IgD-negative memory B cell (primary cell): ENCODE data around the gene LNX1. TPM values are rescaled to one million over a fixed set of nuclear protein-coding genes. Genes with fewer than 3 reads are reported as not detected.

Experiments used
- H3K27ac Mint-ChIP-seq, 3 donors: one replicate each; pipeline ENCODE4 v1.8.0; 2020 to 2022; ENCODE audit warnings: mild to moderate bottlenecking in 3 of 3, mixed read lengths in 3 of 3, moderate library complexity in 1 of 3
- H3K27me3 Mint-ChIP-seq: one replicate; pipeline ENCODE4 v1.8.0; 2021; ENCODE audit warnings: mixed read lengths
- H3K36me3 Mint-ChIP-seq: one replicate; pipeline ENCODE4 v1.8.0; 2020; ENCODE audit warnings: mild to moderate bottlenecking, mixed read lengths
- H3K4me1 Mint-ChIP-seq, 3 donors: one replicate each; pipeline ENCODE4 v1.8.0; 2020 to 2022; ENCODE audit warnings: mixed read lengths in 3 of 3, mild to moderate bottlenecking in 1 of 3
- H3K4me3 Mint-ChIP-seq, 4 donors: one replicate each; pipeline ENCODE4 v1.8.0; 2020 to 2022; ENCODE audit warnings: mild to moderate bottlenecking in 4 of 4, mixed read lengths in 4 of 4, moderate library complexity in 3 of 4
- H3K9me3 Mint-ChIP-seq, 3 donors: one replicate each; pipeline ENCODE4 v1.8.0; 2020 to 2021; ENCODE audit warnings: mixed read lengths in 3 of 3, mild to moderate bottlenecking in 1 of 3
- polyA plus RNA-seq: library from polyadenylated mRNA; unstranded; fragments of 300-500 nt; fragmentation: Illumina TruSeq; gene quantifications from one replicate; pipeline ENCODE4 v1.2.3, GENCODE V29; 2021

LNX1 gene
- polyA plus RNA-seq: 0.53 TPM

DNA sequence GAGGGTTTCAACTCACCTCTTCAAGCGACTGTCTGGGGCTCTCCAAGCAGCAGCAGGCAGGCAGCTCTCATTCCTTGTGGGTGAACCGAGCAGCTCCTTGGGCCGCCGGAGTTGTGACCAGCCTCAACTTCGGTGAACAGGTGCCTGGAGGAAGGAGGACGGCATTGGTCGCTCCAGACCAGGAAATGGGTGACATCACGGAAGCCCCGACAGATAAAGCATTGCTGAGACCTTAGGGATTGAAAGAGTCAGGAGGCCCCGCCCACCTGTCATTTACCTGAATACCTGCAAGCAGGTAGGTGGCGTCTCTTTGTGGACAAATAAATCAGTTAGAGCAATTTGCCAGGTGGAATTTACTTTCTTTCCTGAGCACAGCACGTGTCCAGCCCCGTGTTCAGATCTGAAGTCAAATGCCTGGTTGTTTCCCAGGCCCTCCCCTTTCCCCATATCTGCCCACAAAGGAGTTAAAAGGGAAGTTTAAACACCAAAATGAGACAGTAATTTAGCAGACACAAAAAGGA is at the start of gene LNX1:
Gene LNX1, minus strand, starts transcription at position 115 of the 521 bp plus-strand sequence. CDS start 17,484 bp downstream, outside the sequence.
- peak within 1 kb of the TSS in 2 of 4 donors; percentile 20 to 70 for H3K4me3 Mint-ChIP-seq
- H3K36me3 Mint-ChIP-seq: peaks cover 2% of the 10 kb centered on the region
- no peak within 1 kb of the TSS for H3K27ac Mint-ChIP-seq
- peaks cover 30% of the 10 kb centered on the region for H3K27me3 Mint-ChIP-seq
- peaks cover 1 to 11% (median 6%) of the 10 kb centered on the region in 3 donors for H3K4me1 Mint-ChIP-seq
- peaks cover 0 to 2% (median 0%) of the 10 kb centered on the region in 3 donors for H3K9me3 Mint-ChIP-seq

DNA sequence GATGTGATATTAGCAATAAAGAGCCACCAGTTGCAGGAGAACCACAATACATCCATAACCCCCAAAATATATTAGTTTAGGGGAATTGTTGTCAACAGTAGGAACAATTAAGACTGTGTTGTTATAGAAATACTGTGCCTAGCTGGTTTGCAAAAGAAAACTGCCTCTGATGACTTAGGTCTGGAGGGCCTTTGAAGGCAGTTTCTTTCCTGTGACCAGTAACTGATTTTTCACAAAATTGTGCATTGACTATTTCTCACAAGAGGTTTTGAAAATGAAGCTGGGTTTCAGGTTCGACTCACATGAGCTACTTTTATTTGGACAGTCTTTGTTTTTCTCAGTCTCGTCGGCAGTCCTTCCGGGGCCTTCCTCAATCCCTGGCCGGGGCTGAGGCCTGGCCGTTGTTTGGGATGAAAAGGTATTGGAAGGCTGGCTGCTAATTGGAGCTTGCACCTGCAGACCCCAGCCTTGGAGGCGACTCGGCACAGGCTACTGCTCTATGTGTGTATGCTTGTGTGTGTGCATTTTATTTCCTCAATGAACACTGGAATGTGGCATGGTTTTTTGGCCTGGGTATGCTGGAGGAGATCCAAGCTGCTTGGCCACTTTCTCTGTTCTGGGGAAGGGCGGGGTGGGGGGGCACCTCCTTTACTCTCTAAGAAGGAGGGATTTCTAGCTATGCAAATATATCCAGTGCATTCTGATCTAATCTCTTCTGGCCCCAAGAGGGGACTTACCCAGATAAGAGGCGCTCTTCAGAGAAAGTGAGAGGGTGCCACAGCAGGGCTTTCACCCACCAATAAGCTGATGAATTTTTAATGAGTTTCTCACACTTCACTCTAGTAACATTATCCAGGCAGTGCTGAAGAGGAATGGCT is 49.5 kb upstream of the LNX1 start:
- Mint-ChIP-seq H3K27me3 (peaks cover 13% of the 10 kb centered on the region), H3K4me3 (no peak overlapping the region), H3K9me3 (peaks cover 0 to 2% (median 0%) of the 10 kb centered on the region in 3 donors), H3K27ac (no peak overlapping the region), H3K4me1 (peaks cover 0 to 2% (median 0%) of the 10 kb centered on the region in 3 donors), H3K36me3 (peaks cover 2% of the 10 kb centered on the region)

DNA sequence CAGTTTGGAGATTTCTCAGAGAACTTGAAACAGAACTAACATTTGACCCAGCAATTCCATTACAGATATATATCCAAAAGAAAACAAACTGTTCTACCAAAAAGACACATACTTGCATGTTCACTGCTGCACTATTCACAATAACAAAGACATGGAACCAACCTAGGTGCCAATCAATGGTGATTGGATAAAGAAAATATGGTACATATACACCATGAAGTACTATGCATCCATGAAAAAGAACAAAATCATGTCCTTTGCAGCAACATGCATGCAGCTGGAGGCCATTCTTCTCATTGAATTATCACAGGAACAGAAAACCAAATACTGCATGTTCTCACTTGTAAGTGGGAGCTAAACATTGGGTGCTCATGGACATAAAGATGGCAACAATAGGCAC is 47.6 kb upstream of the LNX1 start:
- H3K36me3 Mint-ChIP-seq: peaks cover 2% of the 10 kb centered on the region
- H3K9me3 Mint-ChIP-seq: no peaks in the 10 kb centered on the region
- H3K4me1 Mint-ChIP-seq: peaks cover 0 to 2% (median 0%) of the 10 kb centered on the region in 3 donors
- H3K4me3 Mint-ChIP-seq: no peak overlapping the region
- H3K27me3 Mint-ChIP-seq: peaks cover 15% of the 10 kb centered on the region
- H3K27ac Mint-ChIP-seq: no peak overlapping the region

DNA sequence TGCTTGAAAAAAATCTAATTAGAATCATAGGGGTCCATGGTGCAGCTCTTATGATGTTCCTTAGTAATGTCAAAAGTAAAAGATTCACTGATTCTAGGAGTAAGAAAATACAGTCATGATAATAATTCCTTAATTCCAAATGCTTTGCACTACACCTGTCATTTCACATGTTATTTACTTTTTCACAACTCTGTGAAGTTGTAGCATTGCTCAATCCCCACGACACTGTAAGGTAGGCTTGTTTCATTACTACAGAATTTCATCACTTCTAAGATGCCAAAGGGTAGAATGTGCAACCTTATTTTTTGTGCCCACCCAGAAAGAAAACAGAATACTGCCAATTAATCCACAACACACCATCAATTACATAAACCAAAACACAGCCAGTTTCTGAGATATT is 46.1 kb upstream of the LNX1 start:
- Mint-ChIP-seq H3K27ac (no peak overlapping the region), H3K4me1 (peaks cover 0 to 2% (median 0%) of the 10 kb centered on the region in 3 donors), H3K27me3 (peaks cover 23% of the 10 kb centered on the region), H3K9me3 (no peaks in the 10 kb centered on the region), H3K4me3 (no peak overlapping the region), H3K36me3 (peaks cover 2% of the 10 kb centered on the region)

DNA sequence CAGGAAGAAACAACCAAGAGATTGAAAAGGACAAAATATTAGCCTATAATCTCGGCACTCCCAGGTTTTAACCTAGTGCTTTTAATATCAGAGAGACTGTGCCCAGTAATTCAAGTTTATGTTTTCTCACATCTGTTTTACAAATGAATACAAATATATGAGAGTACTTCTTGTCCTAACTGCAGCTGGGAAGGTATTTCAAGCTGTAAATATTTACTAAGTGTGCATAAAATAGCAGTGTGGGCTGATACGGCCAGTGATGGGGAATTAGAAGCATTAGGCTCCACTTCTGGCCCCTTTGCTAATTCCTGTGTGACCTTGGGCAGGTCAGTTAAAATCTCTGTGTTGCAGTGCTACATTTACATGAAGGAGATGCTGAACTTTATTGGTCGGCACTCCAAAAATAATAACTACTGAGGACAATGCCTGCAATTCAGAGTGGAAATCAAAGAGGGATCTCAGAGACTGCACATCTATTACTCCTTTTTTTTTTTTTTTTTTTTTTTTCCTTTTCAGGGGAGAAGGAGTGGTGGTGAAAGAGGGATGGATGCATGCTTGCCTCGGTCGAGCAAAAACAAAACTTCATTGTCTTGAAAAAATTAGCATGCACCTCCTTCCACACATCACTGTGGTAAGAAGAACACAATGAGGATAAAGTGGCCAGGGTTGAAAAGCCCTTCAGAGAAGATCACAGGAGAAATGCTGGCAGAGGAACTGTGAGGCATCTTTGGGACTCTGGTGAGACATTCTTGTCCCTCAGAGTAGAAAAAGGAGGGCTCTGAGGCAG is 44.6 kb upstream of the LNX1 start:
- H3K36me3 Mint-ChIP-seq: peaks cover 2% of the 10 kb centered on the region
- H3K4me1 Mint-ChIP-seq: no peaks in the 10 kb centered on the region
- H3K9me3 Mint-ChIP-seq: no peaks in the 10 kb centered on the region
- H3K27ac Mint-ChIP-seq: no peak overlapping the region
- no peak overlapping the region for H3K4me3 Mint-ChIP-seq
- peaks cover 23% of the 10 kb centered on the region for H3K27me3 Mint-ChIP-seq

DNA sequence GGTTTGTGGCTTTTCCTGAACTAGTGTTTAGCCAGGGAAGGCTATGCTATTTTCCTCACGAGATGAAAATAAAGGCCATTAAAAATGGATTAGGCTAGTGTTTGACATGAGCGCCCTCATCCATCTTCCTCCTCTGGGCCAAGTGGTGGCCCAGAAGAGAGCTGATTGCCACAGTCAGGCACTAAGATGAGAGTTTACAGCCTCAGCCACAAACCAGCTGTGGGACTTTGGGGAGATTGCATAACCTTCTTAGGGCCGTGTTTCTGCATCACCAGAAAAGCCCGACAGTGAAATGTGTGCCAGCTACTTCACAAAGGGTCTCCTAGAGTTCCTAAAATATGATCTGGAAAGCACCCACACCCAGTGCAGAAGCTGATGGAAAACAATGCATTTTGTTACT is 42.3 kb upstream of the LNX1 start:
- peaks cover 23% of the 10 kb centered on the region for H3K27me3 Mint-ChIP-seq
- no peaks in the 10 kb centered on the region for H3K36me3 Mint-ChIP-seq
- no peak overlapping the region for H3K27ac Mint-ChIP-seq
- no peaks in the 10 kb centered on the region for H3K9me3 Mint-ChIP-seq
- no peak overlapping the region for H3K4me3 Mint-ChIP-seq
- no peaks in the 10 kb centered on the region for H3K4me1 Mint-ChIP-seq

DNA sequence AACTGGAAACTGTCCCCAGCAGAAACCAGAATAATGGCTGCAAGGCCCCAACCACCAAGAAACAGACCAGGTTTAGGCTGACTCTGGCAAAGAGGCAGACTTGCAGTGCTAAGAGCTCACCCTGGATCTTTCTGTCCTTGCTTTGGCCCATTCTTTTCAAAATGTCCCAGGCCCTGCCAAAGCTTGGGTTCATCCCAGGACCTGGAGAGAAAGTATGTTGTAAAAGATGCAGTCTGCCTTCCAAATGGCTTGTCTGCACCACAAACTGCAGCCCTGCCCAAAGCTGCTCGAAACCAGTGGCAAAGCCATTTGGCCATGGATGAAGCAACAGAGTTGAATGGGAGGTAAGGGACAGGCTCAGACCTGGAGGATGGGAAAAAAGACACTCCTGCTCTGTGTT is 38.0 kb upstream of the LNX1 start:
- Mint-ChIP-seq H3K4me1 (no peaks in the 10 kb centered on the region), H3K9me3 (peaks cover 2 to 3% (median 2%) of the 10 kb centered on the region in 3 donors), H3K27me3 (peaks cover 8% of the 10 kb centered on the region), H3K27ac (no peak overlapping the region), H3K4me3 (no peak overlapping the region), H3K36me3 (no peaks in the 10 kb centered on the region)

DNA sequence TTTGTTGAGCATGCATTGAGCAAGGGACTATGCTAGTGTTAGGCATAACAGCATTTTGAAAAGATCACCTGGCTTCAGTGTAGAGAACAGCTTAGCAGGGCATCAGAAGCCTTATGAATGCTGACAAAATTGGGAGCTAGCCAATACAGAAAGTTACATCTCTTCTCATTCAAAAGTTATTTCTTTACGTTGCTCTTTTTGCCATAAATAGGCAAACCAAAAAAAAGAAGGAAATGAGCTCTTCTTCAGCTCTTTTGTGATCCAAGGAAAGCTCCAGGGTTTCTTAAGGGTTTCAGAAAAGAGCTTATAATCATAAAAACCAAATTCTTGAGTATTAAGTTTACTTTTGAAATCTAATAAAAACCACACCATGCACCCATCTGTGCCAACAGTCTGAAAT is 35.2 kb upstream of the LNX1 start:
- Mint-ChIP-seq H3K27ac (no peak overlapping the region), H3K9me3 (peaks cover 4 to 7% (median 6%) of the 10 kb centered on the region in 3 donors), H3K4me1 (peaks cover 0 to 2% (median 0%) of the 10 kb centered on the region in 3 donors), H3K36me3 (peaks cover 1% of the 10 kb centered on the region), H3K27me3 (no peaks in the 10 kb centered on the region), H3K4me3 (no peak overlapping the region)

DNA sequence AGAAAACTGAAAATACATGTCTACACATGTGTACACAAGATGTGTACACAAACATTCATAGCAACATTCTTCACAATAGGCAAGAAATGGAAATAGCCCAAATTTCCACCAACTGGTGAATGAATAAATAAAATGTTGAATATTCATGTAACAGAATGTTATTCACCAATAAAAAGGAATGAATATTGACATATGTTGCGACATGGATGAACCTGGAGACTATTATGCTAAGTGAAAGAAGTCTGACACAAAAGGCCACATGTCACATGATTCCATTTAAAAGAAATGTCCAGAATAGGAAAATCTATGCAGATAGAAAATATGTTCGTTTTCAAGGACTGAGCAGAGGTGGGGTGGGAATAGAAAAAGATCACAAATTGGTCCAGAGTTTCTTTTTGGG is 34.6 kb upstream of the LNX1 start:
- no peaks in the 10 kb centered on the region for H3K27me3 Mint-ChIP-seq

DNA sequence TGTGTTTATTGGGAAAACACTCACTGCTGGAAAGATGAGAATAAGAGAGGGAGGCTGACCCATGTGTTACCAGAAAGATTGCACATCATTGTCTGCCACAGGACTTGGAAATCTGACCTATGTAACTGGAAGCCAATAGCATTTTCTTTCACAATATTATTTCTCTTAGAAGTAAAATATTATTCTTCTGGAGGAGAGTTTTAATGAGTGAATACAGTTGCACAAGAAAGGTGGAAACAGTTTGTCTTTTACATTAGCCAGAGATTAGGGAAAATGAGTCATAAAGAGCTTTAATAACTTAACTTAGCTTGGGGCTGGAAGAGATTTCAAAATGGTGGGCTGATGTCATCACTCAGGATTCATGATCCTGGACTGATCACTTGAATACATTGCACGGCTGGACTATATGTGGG is 31.5 kb upstream of the LNX1 start:
- no peak overlapping the region for H3K27ac Mint-ChIP-seq
- no peaks in the 10 kb centered on the region for H3K27me3 Mint-ChIP-seq
- peaks cover 4 to 7% (median 6%) of the 10 kb centered on the region in 3 donors for H3K9me3 Mint-ChIP-seq

More for the DNA sequence above, 34.6 kb upstream of the LNX1 start:
- H3K4me1 Mint-ChIP-seq: peaks cover 0 to 2% (median 0%) of the 10 kb centered on the region in 3 donors
- H3K36me3 Mint-ChIP-seq: peaks cover 1% of the 10 kb centered on the region
- H3K9me3 Mint-ChIP-seq: peaks cover 4 to 7% (median 6%) of the 10 kb centered on the region in 3 donors
- no peak overlapping the region for H3K27ac Mint-ChIP-seq
- no peak overlapping the region for H3K4me3 Mint-ChIP-seq

DNA sequence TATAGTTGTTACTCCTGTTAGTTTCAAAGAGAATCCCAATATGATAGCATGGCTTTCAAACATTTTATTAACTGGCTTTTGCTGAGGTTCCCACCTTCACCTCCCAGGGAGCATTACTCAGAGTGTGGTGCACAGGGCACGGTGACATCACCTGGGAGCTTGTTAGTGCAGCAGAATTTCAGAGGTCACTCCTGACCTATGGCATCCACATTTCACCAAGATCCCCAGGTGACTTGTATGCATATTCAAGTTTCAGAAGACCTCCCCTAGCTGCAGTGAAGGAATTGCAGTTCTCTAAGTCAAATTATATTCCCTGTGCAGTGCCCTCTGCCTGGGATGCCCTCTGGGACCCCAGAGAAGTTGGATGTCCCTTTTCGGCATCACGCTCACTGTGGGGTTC is 29.7 kb upstream of the LNX1 start:
- H3K4me1 Mint-ChIP-seq: peaks cover 0 to 2% (median 0%) of the 10 kb centered on the region in 3 donors
- H3K9me3 Mint-ChIP-seq: peaks cover 3 to 7% (median 6%) of the 10 kb centered on the region in 3 donors
- no peak overlapping the region for H3K4me3 Mint-ChIP-seq
- H3K36me3 Mint-ChIP-seq: peaks cover 1% of the 10 kb centered on the region
- no peak overlapping the region for H3K27ac Mint-ChIP-seq
- no peaks in the 10 kb centered on the region for H3K27me3 Mint-ChIP-seq

More for the DNA sequence above, 31.5 kb upstream of the LNX1 start:
- peaks cover 0 to 2% (median 0%) of the 10 kb centered on the region in 3 donors for H3K4me1 Mint-ChIP-seq
- no peak overlapping the region for H3K4me3 Mint-ChIP-seq
- peaks cover 1% of the 10 kb centered on the region for H3K36me3 Mint-ChIP-seq

DNA sequence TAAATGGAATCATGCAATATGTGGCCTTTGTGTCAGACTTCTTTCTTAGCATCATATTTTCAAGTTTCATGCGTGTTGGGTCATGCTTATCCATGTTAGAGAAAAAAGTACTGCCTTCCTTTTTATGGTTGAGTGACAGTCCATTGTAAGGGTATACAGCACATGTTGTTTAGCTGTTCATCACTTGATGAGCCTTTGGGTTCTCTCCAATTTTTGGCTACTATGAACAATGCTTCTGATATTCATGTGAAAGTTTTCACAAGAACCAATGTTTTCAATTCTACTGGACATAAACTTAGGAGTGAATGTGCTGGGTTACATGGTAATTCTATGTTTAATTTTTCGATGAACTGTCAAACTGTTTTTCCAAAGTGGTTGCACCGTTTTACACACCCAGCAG is 28.1 kb upstream of the LNX1 start:
- Mint-ChIP-seq H3K36me3 (peaks cover 1% of the 10 kb centered on the region), H3K27ac (no peak overlapping the region), H3K27me3 (no peaks in the 10 kb centered on the region), H3K9me3 (peaks cover 3 to 6% (median 5%) of the 10 kb centered on the region in 3 donors), H3K4me3 (no peak overlapping the region), H3K4me1 (peaks cover 0 to 2% (median 0%) of the 10 kb centered on the region in 3 donors)

DNA sequence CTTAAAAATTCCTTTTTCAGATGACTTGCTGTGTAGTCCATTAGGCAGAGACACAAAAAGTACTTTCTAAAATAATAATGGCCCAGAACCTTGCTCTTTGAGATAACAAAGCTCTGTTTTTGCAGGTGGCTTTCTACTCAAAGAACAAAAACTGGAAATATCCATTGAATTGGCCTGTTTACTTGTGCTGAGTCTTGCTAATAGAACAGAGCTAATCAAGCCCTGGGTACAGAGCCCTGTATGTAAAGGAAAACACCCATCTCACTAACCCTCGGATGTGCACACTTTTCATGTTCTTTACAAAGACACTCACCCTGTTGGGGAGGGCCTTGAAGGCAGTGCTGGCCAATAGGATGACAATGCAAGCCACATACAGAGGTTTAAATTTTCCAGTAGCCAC is 27.0 kb upstream of the LNX1 start:
- Mint-ChIP-seq H3K4me1 (no peaks in the 10 kb centered on the region), H3K9me3 (peaks cover 0 to 5% (median 3%) of the 10 kb centered on the region in 3 donors), H3K27ac (no peak overlapping the region), H3K4me3 (no peak overlapping the region), H3K27me3 (peaks cover 2% of the 10 kb centered on the region), H3K36me3 (no peaks in the 10 kb centered on the region)

DNA sequence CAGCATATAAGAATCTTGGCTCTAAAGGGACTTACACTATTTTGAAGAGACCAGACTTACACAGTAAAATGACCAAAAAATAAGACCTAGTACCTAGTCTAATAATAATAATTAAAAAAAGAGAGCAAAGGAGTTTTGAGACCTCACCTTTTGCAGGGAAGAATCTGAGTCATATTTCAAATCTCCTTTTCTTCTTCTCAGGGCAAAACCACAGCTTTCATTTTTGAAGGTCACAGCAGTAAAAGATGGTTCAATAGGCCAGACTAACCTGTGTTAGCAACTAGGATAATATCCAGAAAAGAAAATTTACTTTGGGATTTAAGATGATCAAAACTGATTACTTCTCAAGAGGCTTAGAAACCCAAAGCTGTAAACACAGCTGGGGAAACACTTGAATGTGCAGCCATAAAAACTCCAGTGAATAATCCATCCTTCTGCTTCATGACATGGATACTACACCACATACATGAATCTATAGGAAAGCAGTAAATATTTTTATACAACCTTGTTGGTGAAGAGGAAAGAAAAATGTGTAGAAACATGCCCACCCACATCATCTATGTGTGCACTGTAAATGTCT is 25.9 kb upstream of the LNX1 start:
- Mint-ChIP-seq H3K27ac (no peak overlapping the region), H3K4me3 (no peak overlapping the region), H3K27me3 (peaks cover 2% of the 10 kb centered on the region), H3K36me3 (no peaks in the 10 kb centered on the region), H3K4me1 (no peaks in the 10 kb centered on the region), H3K9me3 (peaks cover 0 to 5% (median 0%) of the 10 kb centered on the region in 3 donors)

DNA sequence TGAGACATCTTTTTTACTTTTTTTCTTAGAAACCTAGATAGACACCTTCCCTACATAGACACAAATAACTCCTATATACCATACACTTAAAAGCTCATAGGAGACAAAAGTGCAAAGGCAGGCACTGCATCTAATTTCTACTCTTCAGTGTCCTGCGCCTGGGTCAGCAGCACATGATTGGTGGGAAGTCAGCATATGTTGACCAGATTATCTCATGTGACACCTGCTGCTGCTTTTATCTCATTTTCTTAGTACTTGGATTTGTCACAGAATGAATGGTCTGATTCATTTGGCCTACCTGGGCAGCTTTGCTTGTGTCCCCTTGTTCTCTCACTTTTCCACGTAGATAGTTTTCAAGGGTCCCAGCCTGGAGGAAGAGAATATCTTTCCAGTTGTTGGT is 24.9 kb upstream of the LNX1 start:
- Mint-ChIP-seq H3K4me3 (no peak overlapping the region), H3K4me1 (no peaks in the 10 kb centered on the region), H3K36me3 (no peaks in the 10 kb centered on the region), H3K9me3 (peaks cover 0 to 5% (median 0%) of the 10 kb centered on the region in 3 donors), H3K27me3 (peaks cover 2% of the 10 kb centered on the region), H3K27ac (no peak overlapping the region)
